DOHH2 (cell line): ENCODE data around the gene AP5B1.
A peak's percentile ranks its signal among the peaks of the same experiment; 100 is the strongest.

Source experiments
- H3F3A ChIP-seq: fragments of 200-600 bp; sonication (generic), shearing (Covaris generic); 2 replicates; pipeline ENCODE4 v1.6.0; 2016; ENCODE audit warnings: antibody characterized with exemption, mild to moderate bottlenecking; ENCODE audit not compliant: control insufficient read depth, insufficient read depth
- H3K27ac ChIP-seq: fragments of 200-600 bp; sonication (generic); 2 replicates; pipeline ENCODE4 v1.5.1; 2014; ENCODE audit warnings: low read depth, mild to moderate bottlenecking, low read length, moderate library complexity
- H3K27me3 ChIP-seq: fragments of 200-600 bp; sonication (generic); 2 replicates; pipeline ENCODE4 v1.6.1; 2014; ENCODE audit warnings: mild to moderate bottlenecking, low read length, mixed read lengths; ENCODE audit not compliant: control insufficient read depth
- H3K36me3 ChIP-seq: fragments of 200-600 bp; sonication (generic); 2 replicates; pipeline ENCODE4 v1.6.1; 2014; ENCODE audit warnings: mild to moderate bottlenecking, low read length, moderate library complexity, mixed read lengths; ENCODE audit not compliant: control insufficient read depth
- H3K4me1 ChIP-seq: fragments of 200-600 bp; sonication (generic); 2 replicates; pipeline ENCODE4 v1.6.1; 2014; ENCODE audit warnings: mild to moderate bottlenecking, low read length, mixed read lengths; ENCODE audit not compliant: control insufficient read depth
- H3K4me2 ChIP-seq: fragments of 200-600 bp; sonication (generic); 2 replicates; pipeline ENCODE4 v1.6.0; 2014; ENCODE audit warnings: mild to moderate bottlenecking, low read length, moderate library complexity
- H3K4me3 ChIP-seq: fragments of 200-600 bp; sonication (generic); 2 replicates; pipeline ENCODE4 v1.5.1; 2014; ENCODE audit warnings: mild to moderate bottlenecking, low read length, mixed read lengths
- H3K79me2 ChIP-seq: fragments of 200-600 bp; sonication (generic); 2 replicates; pipeline ENCODE4 v1.6.1; 2014; ENCODE audit warnings: mild to moderate bottlenecking, low read length, mixed read lengths; ENCODE audit not compliant: control insufficient read depth
- H3K9me2 ChIP-seq: fragments of 200-600 bp; sonication (generic); replicated peaks from 2 replicates; pipeline ENCODE4 v1.6.1; 2014; ENCODE audit warnings: mild to moderate bottlenecking, low read length, mixed read lengths; ENCODE audit not compliant: control insufficient read depth
- H3K9me3 ChIP-seq: fragments of 200-600 bp; sonication (generic); 2 replicates; pipeline ENCODE4 v1.6.1; 2014; ENCODE audit warnings: antibody characterized with exemption, low read length, mixed read lengths; ENCODE audit not compliant: control insufficient read depth, insufficient read depth
- H4K20me1 ChIP-seq: fragments of 200-600 bp; sonication (generic); 2 replicates; pipeline ENCODE4 v1.6.0; 2014; ENCODE audit warnings: low read depth, mild to moderate bottlenecking, antibody characterized with exemption, low read length, moderate library complexity; ENCODE audit not compliant: control insufficient read depth, insufficient read depth
- EZH2phosphoT487 ChIP-seq: fragments of 200-600 bp; sonication (generic); IDR thresholded peaks from 2 replicates; pipeline ENCODE4 v1.6.1; 2017; ENCODE audit warnings: borderline replicate concordance, mild to moderate bottlenecking, antibody characterized with exemption, low read length, moderate library complexity, mixed read lengths
- TF ChIP-seq, protein P1 (sequence below): fragments of 200-600 bp; sonication (generic); IDR thresholded peaks from one replicate; pipeline ENCODE4 v1.5.1; 2014; ENCODE audit warnings: antibody characterized with exemption, mild to moderate bottlenecking, low read depth, low read length; ENCODE audit not compliant: poor library complexity, severe bottlenecking

AP5B1 gene, protein sequence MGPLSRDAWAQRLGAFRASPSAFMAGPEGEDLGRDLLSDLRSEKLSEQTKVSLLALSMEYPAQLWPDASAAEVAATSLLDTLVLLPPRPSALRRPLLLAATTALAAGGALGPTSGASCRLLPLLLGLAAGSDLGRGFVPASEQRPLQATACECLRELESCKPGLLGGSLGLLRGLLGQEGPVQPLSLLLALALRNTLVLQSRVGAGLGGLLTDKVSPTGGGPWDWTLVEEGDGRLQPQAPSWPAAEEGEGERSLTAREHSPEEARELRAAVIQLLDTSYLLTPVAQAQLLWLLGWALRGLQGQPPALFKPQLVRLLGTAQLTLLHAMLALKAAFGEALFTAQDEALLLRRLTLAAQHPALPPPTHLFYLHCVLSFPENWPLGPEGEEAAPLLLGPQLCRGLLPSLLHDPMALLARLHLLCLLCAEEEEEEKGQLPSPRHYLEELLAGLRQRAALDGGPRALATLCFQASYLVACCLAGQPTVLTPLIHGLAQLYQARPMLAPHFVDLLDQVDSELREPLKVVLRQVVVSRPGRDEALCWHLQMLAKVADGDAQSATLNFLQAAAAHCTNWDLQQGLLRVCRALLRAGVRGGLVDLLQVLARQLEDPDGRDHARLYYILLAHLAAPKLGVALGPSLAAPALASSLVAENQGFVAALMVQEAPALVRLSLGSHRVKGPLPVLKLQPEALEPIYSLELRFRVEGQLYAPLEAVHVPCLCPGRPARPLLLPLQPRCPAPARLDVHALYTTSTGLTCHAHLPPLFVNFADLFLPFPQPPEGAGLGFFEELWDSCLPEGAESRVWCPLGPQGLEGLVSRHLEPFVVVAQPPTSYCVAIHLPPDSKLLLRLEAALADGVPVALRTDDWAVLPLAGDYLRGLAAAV

DNA sequence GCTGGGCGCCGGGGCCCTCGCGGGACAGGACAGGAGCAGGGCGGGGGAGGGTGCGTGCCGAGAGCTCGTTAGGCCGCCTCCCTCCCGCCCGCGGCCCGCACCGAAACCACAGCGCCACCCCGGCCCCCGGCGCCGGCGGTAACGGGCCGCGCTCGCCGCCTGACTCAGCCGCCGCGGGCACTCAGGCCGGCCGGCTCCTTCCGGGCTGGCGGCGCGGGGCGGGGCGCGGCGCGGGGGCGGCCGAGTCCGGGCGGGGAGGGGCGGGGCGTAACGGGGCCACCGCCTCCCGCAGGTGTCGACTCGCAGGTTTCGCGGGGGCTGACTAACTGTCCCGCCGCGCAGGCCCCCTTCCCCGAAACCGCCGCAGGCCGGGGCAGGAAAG lies at the start of gene AP5B1:
AP5B1 (minus strand) TSS at position 207 of the 382 bp plus-strand sequence. CDS start 385 bp downstream, outside the sequence.
- H3K4me1 ChIP-seq = peaks cover 20% of the 10 kb centered on the region
- H3K79me2 ChIP-seq = peaks cover 39% of the 10 kb centered on the region
- H3K9me3 ChIP-seq = no peaks in the 10 kb centered on the region
- TF ChIP-seq EZH2phosphoT487 = no peak
- TF ChIP-seq, protein P1, sequence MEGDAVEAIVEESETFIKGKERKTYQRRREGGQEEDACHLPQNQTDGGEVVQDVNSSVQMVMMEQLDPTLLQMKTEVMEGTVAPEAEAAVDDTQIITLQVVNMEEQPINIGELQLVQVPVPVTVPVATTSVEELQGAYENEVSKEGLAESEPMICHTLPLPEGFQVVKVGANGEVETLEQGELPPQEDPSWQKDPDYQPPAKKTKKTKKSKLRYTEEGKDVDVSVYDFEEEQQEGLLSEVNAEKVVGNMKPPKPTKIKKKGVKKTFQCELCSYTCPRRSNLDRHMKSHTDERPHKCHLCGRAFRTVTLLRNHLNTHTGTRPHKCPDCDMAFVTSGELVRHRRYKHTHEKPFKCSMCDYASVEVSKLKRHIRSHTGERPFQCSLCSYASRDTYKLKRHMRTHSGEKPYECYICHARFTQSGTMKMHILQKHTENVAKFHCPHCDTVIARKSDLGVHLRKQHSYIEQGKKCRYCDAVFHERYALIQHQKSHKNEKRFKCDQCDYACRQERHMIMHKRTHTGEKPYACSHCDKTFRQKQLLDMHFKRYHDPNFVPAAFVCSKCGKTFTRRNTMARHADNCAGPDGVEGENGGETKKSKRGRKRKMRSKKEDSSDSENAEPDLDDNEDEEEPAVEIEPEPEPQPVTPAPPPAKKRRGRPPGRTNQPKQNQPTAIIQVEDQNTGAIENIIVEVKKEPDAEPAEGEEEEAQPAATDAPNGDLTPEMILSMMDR = no peak
- peaks cover 24% of the 10 kb centered on the region for H3K27me3 ChIP-seq
- H3K4me2 ChIP-seq = peak within 1 kb of the TSS; percentile 90
- H4K20me1 ChIP-seq = peaks cover 12% of the 10 kb centered on the region
- H3K27ac ChIP-seq = peak within 1 kb of the TSS; percentile 44
- H3F3A ChIP-seq = no peaks in the 10 kb centered on the region
- H3K9me2 ChIP-seq = no peaks in the 10 kb centered on the region
- peaks cover 38% of the 10 kb centered on the region for H3K36me3 ChIP-seq
- peak within 1 kb of the TSS; percentile 84 for H3K4me3 ChIP-seq

DNA sequence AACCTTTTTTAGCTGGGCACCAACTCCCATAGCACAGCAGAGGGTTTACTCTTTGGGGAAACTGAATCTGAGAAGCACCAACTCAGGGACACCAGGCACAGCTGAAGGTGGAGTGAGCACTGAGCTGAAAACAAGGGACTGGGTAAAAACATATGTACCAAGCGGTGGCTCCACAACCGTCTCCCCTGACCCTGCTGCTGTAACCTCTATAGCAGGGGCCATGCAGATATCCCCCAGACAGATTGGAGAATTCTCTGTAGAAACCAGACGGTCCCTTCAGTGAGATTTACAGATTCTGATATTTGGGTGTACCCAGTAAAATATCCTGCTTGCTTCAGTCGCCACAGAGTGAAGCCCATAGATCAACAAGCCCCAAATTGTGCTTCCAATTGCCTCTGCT lies 48.7 kb upstream of the AP5B1 start:
- no peak for TF ChIP-seq EZH2phosphoT487
- TF ChIP-seq, protein P1 = no peak
- H3K4me3 ChIP-seq = no peak overlapping the region
- H3K36me3 ChIP-seq = no peaks in the 10 kb centered on the region
- H3K79me2 ChIP-seq = no peaks in the 10 kb centered on the region
- no peaks in the 10 kb centered on the region for H4K20me1 ChIP-seq
- peaks cover 9% of the 10 kb centered on the region for H3F3A ChIP-seq
- H3K4me2 ChIP-seq = no peak overlapping the region
- peaks cover 15% of the 10 kb centered on the region; the same call in 1 of the 2 replicates for H3K27me3 ChIP-seq
- H3K4me1 ChIP-seq = peaks cover 10% of the 10 kb centered on the region
- no peaks in the 10 kb centered on the region for H3K9me2 ChIP-seq
- H3K9me3 ChIP-seq = no peaks in the 10 kb centered on the region
- H3K27ac ChIP-seq = no peak overlapping the region

DNA sequence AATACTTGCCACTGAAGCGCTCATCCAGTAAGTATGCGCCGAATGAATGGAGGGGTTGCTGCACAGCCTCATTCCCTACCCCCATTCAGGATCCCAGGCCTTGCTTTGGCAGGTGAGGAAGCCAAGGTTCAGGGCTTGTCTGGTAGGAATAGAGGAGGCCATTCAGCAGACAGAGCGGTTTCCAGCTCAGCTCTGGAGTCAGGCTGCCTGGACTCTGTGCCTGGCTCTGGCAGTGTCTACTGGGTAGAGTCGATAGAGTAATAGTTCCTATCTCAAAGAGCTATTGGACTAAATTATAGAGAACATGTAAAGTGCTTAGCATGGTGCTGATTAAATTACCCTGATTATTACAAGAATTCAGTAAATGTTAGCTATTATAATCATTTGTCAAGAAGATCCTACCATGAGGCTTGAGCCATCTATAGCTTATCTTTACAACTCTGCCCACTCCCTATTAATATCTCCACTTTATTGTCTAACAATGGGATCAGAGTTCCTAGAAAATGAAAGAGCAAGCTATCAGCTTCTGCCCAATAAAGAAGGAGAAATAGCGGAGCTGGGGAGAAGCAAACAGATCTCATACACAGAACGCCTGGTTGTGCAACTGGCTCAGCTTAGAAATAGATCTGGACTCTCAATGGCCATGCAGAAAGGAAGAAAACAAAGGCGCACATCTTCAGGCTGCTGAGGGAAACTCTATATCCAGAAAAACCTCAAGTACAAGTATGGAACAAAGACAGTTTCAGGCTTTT lies 46.4 kb upstream of the AP5B1 start:
- peaks cover 9% of the 10 kb centered on the region for H3F3A ChIP-seq

More for the DNA sequence above, 46.4 kb upstream of the AP5B1 start:
- no peak overlapping the region for H3K4me3 ChIP-seq
- H3K36me3 ChIP-seq = no peaks in the 10 kb centered on the region
- no peak overlapping the region for H3K4me2 ChIP-seq
- H3K79me2 ChIP-seq = no peaks in the 10 kb centered on the region
- no peak overlapping the region for H3K27ac ChIP-seq
- H3K27me3 ChIP-seq = peaks cover 12% of the 10 kb centered on the region; the same call in 1 of the 2 replicates
- H3K4me1 ChIP-seq = 0 out of 2 replicates have a peak, but pooled peaks cover 2% of the 10 kb centered on the region
- no peaks in the 10 kb centered on the region for H4K20me1 ChIP-seq
- no peaks in the 10 kb centered on the region for H3K9me3 ChIP-seq
- no peaks in the 10 kb centered on the region for H3K9me2 ChIP-seq
- TF ChIP-seq, protein P1 = no peak
- no peak for TF ChIP-seq EZH2phosphoT487
